CD4-positive, alpha-beta memory T cell (primary cell): ENCODE data around the gene NUCB2. TPM values are rescaled to one million over a fixed set of nuclear protein-coding genes. Genes with fewer than 3 reads are reported as not detected.

Source experiments
- CTCF ChIA-PET: fragments of 350-600 bp; sonication (Branson Sonifier 250); formaldehyde crosslinking; loops from one replicate; lab custom pipeline; 2021; ENCODE audit warnings: inconsistent platforms; ENCODE audit not compliant: partially characterized antibody; lab: Charles Lee
- POLR2A ChIA-PET: fragments of 350-600 bp; sonication (Branson Sonifier 250); formaldehyde crosslinking; loops from one replicate; lab custom pipeline; 2021; ENCODE audit not compliant: partially characterized antibody; lab: Charles Lee
- DNase-seq, 5 donors: peaks; one replicate each; pipeline versions ENCODE4 v3.0.0 to v3.0.0-alpha.2; 2020 to 2022; ENCODE audit warnings: mixed read lengths in 1 of 5
- H3K27ac ChIP-seq: one replicate; pipeline ENCODE4 v1.7.0; 2013; ENCODE audit warnings: low read depth, low read length
- H3K27me3 ChIP-seq: 2 replicates; pipeline ENCODE4 v1.7.0; 2013; ENCODE audit warnings: mild to moderate bottlenecking, low read length, moderate library complexity; ENCODE audit not compliant: insufficient read depth
- H3K36me3 ChIP-seq: 2 replicates; pipeline ENCODE4 v1.7.0; 2013; ENCODE audit warnings: mild to moderate bottlenecking, low read length, moderate library complexity; ENCODE audit not compliant: insufficient read depth
- H3K4me1 ChIP-seq: 2 replicates; pipeline ENCODE4 v1.7.0; 2013; ENCODE audit warnings: mild to moderate bottlenecking, low read length, moderate library complexity; ENCODE audit not compliant: insufficient read depth
- H3K4me3 ChIP-seq, 2 donors: one replicate each; pipeline ENCODE4 v1.7.0; 2013; ENCODE audit warnings: low read length in 2 of 2, mild to moderate bottlenecking in 1 of 2
- H3K9me3 ChIP-seq, 2 donors: one replicate each; pipeline ENCODE4 v1.7.0; 2013; ENCODE audit warnings: low read length in 2 of 2, control low read depth in 1 of 2; ENCODE audit not compliant: control insufficient read depth in 1 of 2
- H3K27ac Mint-ChIP-seq, 7 donors: one replicate each; pipeline ENCODE4 v1.8.0; 2020 to 2021; ENCODE audit warnings: mixed read lengths in 7 of 7, mild to moderate bottlenecking in 6 of 7, inconsistent platforms in 3 of 7, moderate library complexity in 3 of 7
- H3K27me3 Mint-ChIP-seq, 2 donors: one replicate each; pipeline ENCODE4 v1.8.0; 2020 to 2021; ENCODE audit warnings: mixed read lengths in 2 of 2
- H3K36me3 Mint-ChIP-seq, 2 donors: one replicate each; pipeline ENCODE4 v1.8.0; 2020 to 2021; ENCODE audit warnings: mixed read lengths in 2 of 2, inconsistent platforms in 1 of 2, mild to moderate bottlenecking in 1 of 2
- H3K4me1 Mint-ChIP-seq, 4 donors: one replicate each; pipeline ENCODE4 v1.8.0; 2020 to 2021; ENCODE audit warnings: mixed read lengths in 4 of 4, mild to moderate bottlenecking in 1 of 4
- H3K4me3 Mint-ChIP-seq, 8 donors: one replicate each; pipeline ENCODE4 v1.8.0; 2020 to 2021; ENCODE audit warnings: mixed read lengths in 8 of 8, mild to moderate bottlenecking in 7 of 8, moderate library complexity in 6 of 8, inconsistent platforms in 3 of 8
- H3K9me3 Mint-ChIP-seq, 8 donors: one replicate each; pipeline ENCODE4 v1.8.0; 2020 to 2021; ENCODE audit warnings: mixed read lengths in 8 of 8, mild to moderate bottlenecking in 5 of 8, inconsistent platforms in 3 of 8, moderate library complexity in 1 of 8
- intact Hi-C: fragments of 100-400 bp; cut with micrococcal nuclease; formaldehyde crosslinking; loops from one replicate; pipeline ENCODE4 v1.15.1; 2023
- polyA plus RNA-seq, 2 donors: library from polyadenylated mRNA; unstranded; fragments of 300-500 nt; fragmentation: Illumina TruSeq; gene quantifications; one replicate each; pipeline ENCODE4 v1.2.3, GENCODE V29; 2021
- total RNA-seq, 2 experiments: library from RNA; stranded (reverse); gene quantifications; one replicate each; pipeline ENCODE4 v1.2.3, GENCODE V29; 2021

NUCB2 gene
- total and polyA plus RNA-seq, 4 experiments from 2014 or later: 53.2 to 116 (median 86.2) TPM

DNA sequence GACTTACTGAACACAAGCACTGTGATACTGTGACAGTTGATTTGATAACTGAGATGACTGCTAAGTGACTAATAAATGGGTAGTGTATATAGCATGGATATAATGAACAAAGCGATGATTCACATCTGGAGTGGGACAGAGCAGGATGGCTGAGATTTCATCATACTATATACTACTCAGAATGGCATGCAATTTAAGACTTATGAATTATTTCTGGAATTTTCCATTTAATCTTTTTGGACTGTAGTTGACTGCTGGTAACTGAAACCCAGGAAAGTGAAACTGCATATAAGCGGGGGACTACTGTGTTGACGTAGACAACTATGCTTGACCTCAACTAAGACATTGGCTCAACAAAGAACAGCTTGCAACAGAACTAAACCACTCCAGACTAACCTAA lies 20.0 kb upstream of the NUCB2 start:
- Histone ChIP-seq H3K9me3 (no peaks in the 10 kb centered on the region), H3K36me3 (no peaks in the 10 kb centered on the region), H3K4me3 (no peak overlapping the region), H3K27me3 (no peaks in the 10 kb centered on the region), H3K4me1 (no peaks in the 10 kb centered on the region), H3K27ac (no peak overlapping the region)
- ChIA-PET CTCF (no interaction called here), POLR2A (no interaction called here)
- no peak overlapping the region for H3K27ac Mint-ChIP-seq
- peaks cover 5 to 10% (median 8%) of the 10 kb centered on the region in 4 donors for H3K4me1 Mint-ChIP-seq
- no peaks in the 10 kb centered on the region for H3K9me3 Mint-ChIP-seq
- H3K4me3 Mint-ChIP-seq: peak overlapping the region in 2 of 8 donors; percentile 9 to 14
- peaks cover 0 to 6% of the 10 kb centered on the region in 2 donors for H3K27me3 Mint-ChIP-seq
- intact Hi-C loops: no loop called here
- no peak for DNase-seq
- no peaks in the 10 kb centered on the region for H3K36me3 Mint-ChIP-seq

DNA sequence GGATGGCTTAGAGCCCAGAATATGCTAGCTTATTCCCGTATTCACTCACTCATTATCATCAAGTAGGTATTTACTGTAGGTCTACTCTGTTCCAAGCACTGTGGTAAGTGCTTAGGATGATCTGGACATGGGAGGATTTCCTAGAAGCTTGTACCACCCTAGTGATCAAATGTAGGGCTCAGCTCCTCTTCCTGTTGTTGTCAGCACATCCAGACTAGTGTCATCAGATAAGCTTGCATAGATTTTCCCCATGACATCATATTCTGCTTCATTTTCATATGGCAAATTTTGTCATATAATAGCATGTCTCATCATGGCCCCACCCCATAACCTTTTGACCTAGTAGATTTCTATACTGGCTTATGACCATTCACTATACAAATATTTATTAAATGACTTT lies 19.3 kb upstream of the NUCB2 start:
- H3K9me3 Mint-ChIP-seq: no peaks in the 10 kb centered on the region
- H3K4me1 Mint-ChIP-seq: peaks cover 5 to 10% (median 8%) of the 10 kb centered on the region in 4 donors
- POLR2A ChIA-PET: no interaction called here
- Histone ChIP-seq H3K4me1 (no peaks in the 10 kb centered on the region), H3K36me3 (no peaks in the 10 kb centered on the region), H3K27ac (no peak overlapping the region), H3K9me3 (no peaks in the 10 kb centered on the region), H3K27me3 (no peaks in the 10 kb centered on the region), H3K4me3 (no peak overlapping the region)
- H3K27me3 Mint-ChIP-seq: peaks cover 0 to 6% of the 10 kb centered on the region in 2 donors
- intact Hi-C loops: no loop called here
- DNase-seq: no peak
- CTCF ChIA-PET: no interaction called here
- no peak overlapping the region for H3K27ac Mint-ChIP-seq
- H3K36me3 Mint-ChIP-seq: no peaks in the 10 kb centered on the region
- H3K4me3 Mint-ChIP-seq: no peak overlapping the region

DNA sequence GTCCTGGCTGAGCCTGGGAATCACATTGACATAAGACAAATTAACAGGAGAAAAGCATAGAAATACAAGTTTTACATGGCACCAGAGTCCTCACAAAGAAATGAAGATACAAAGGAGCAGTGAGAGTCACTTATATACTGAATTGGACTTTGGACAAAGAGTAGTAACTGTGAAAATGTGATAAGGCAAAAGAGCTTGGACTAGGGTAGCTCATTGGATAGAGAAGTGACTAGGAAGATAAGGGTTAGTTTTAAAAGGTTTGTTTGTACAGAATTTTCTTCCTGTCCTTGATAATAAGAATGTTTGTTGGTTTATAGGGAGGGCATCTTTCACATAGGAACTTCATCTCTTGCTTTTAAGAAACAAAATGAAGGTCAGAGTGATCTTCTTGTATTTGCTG lies 17.9 kb upstream of the NUCB2 start:
- ChIA-PET CTCF (no interaction called here), POLR2A (no interaction called here)
- H3K27me3 Mint-ChIP-seq: peaks cover 0 to 1% of the 10 kb centered on the region in 2 donors
- H3K4me3 Mint-ChIP-seq: no peak overlapping the region
- no peak overlapping the region for H3K27ac Mint-ChIP-seq
- intact Hi-C loops: no loop called here
- no peak for DNase-seq
- no peaks in the 10 kb centered on the region for H3K9me3 Mint-ChIP-seq
- H3K27ac ChIP-seq: no peak overlapping the region
- H3K4me1 Mint-ChIP-seq: peaks cover 5 to 16% (median 8%) of the 10 kb centered on the region in 4 donors
- no peaks in the 10 kb centered on the region for H3K27me3 ChIP-seq
- H3K4me3 ChIP-seq: no peak overlapping the region
- H3K36me3 ChIP-seq: no peaks in the 10 kb centered on the region
- no peaks in the 10 kb centered on the region for H3K4me1 ChIP-seq
- no peaks in the 10 kb centered on the region for H3K9me3 ChIP-seq
- no peaks in the 10 kb centered on the region for H3K36me3 Mint-ChIP-seq

DNA sequence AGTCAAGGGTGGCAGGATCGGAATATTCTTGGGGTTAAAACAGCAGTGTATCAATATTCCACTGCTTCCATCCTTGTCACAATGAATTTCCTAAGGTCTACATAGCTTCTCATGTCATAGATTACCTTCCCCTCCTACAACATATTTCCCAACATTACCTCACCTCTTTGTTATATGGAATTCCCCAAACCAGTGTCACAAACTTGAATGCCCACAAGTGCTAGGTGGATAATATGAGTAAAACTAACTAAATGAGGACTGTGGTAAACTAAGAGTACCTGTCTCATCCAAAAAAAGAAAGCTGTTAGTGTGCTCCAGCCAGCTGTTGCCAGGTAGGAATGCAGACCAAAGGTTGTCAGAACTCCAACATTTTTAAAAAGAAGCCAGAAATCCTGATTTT lies 17.0 kb upstream of the NUCB2 start:
- H3K4me1 Mint-ChIP-seq: peaks cover 5 to 16% (median 8%) of the 10 kb centered on the region in 4 donors
- DNase-seq: no peak
- Histone ChIP-seq H3K36me3 (no peaks in the 10 kb centered on the region), H3K27ac (no peak overlapping the region), H3K4me1 (no peaks in the 10 kb centered on the region), H3K4me3 (no peak overlapping the region), H3K9me3 (no peaks in the 10 kb centered on the region), H3K27me3 (no peaks in the 10 kb centered on the region)
- ChIA-PET POLR2A (no interaction called here), CTCF (interaction anchor here (0.6 kb wide), 1 partner anchor 8 kb away, joined by 3 read pairs; no protein-coding TSS in a partner anchor)
- no peak overlapping the region for H3K27ac Mint-ChIP-seq
- no peaks in the 10 kb centered on the region for H3K36me3 Mint-ChIP-seq
- H3K9me3 Mint-ChIP-seq: no peaks in the 10 kb centered on the region
- H3K27me3 Mint-ChIP-seq: no peaks in the 10 kb centered on the region
- intact Hi-C loops: no loop called here
- no peak overlapping the region for H3K4me3 Mint-ChIP-seq

DNA sequence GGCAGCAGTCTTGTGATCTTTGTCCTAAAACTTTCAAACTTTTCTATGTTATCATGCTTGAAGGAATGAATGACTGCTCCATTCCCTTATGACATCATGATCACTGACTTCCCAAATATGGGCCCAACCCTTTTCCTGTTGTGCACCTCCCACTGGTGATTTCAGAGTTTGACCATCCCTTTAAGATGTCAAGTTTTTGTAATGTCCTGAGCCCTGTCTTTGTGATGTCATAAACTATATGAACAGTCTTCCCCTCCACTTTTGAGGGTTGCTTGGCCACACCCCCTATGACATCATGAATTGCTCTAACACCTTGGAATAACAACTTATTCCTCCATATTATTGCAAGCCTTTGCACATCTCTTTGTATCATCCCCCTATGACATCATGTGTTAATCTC lies 16.5 kb upstream of the NUCB2 start:
- Histone ChIP-seq H3K4me1 (no peaks in the 10 kb centered on the region), H3K9me3 (no peaks in the 10 kb centered on the region), H3K4me3 (no peak overlapping the region), H3K27ac (no peak overlapping the region), H3K36me3 (no peaks in the 10 kb centered on the region), H3K27me3 (no peaks in the 10 kb centered on the region)
- H3K27ac Mint-ChIP-seq: no peak overlapping the region
- ChIA-PET CTCF (interaction anchor here (0.6 kb wide), 1 partner anchor 8 kb away, joined by 3 read pairs; no protein-coding TSS in a partner anchor), POLR2A (no interaction called here)
- H3K27me3 Mint-ChIP-seq: no peaks in the 10 kb centered on the region
- intact Hi-C loops: no loop called here
- DNase-seq: no peak
- H3K4me3 Mint-ChIP-seq: no peak overlapping the region
- peaks cover 5 to 16% (median 8%) of the 10 kb centered on the region in 4 donors for H3K4me1 Mint-ChIP-seq
- no peaks in the 10 kb centered on the region for H3K9me3 Mint-ChIP-seq
- no peaks in the 10 kb centered on the region for H3K36me3 Mint-ChIP-seq

DNA sequence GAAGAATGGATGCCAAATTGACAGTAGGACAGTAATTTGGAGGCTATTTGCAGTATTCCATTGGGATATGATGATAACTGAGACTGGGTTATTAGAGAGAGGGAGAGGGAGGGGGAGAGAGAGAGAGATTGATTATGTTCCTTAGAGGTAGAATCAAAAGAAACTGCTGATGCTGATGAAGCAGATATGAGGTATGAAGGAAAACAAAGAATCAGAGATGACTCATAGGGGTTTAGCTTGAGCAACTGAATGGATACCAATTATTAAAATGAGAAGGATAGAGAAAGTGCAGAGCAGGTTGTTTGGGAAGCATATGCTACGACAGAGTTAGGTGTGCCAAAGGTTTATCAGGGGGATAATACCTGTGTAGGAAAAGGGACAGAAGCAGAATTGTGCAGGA lies 12.8 kb upstream of the NUCB2 start:
- CTCF ChIA-PET: no interaction called here
- H3K27me3 Mint-ChIP-seq: no peaks in the 10 kb centered on the region
- no peaks in the 10 kb centered on the region for H3K36me3 ChIP-seq
- no peak overlapping the region for H3K27ac Mint-ChIP-seq
- no peaks in the 10 kb centered on the region for H3K27me3 ChIP-seq
- H3K27ac ChIP-seq: no peak overlapping the region
- H3K4me3 ChIP-seq: no peak overlapping the region
- peaks cover 0 to 6% (median under 1%) of the 10 kb centered on the region in 4 donors for H3K4me1 Mint-ChIP-seq
- H3K9me3 ChIP-seq: no peaks in the 10 kb centered on the region
- H3K36me3 Mint-ChIP-seq: no peaks in the 10 kb centered on the region
- no peaks in the 10 kb centered on the region for H3K4me1 ChIP-seq
- no peak overlapping the region for H3K4me3 Mint-ChIP-seq
- POLR2A ChIA-PET: no interaction called here
- intact Hi-C loops: no loop called here
- no peaks in the 10 kb centered on the region for H3K9me3 Mint-ChIP-seq
- no peak for DNase-seq

- Histone ChIP-seq H3K9me3 (no peaks in the 10 kb centered on the region), H3K27ac (no peak overlapping the region), H3K27me3 (no peaks in the 10 kb centered on the region), H3K36me3 (no peaks in the 10 kb centered on the region), H3K4me3 (no peak overlapping the region), H3K4me1 (no peaks in the 10 kb centered on the region)
- H3K9me3 Mint-ChIP-seq: no peaks in the 10 kb centered on the region
- intact Hi-C loops: no loop called here
- no peak overlapping the region for H3K27ac Mint-ChIP-seq
- H3K4me3 Mint-ChIP-seq: no peak overlapping the region
- peaks cover 0 to 6% (median 1%) of the 10 kb centered on the region in 4 donors for H3K4me1 Mint-ChIP-seq
- ChIA-PET POLR2A (interaction anchor here (1.1 kb wide), 1 partner anchor 9 kb away, joined by 4 read pairs; the partner anchor contains the start of gene NUCB2), CTCF (interaction anchor here (0.7 kb wide), 1 partner anchor 35 kb away, joined by 3 read pairs; no protein-coding TSS in a partner anchor)
- H3K27me3 Mint-ChIP-seq: no peaks in the 10 kb centered on the region
- DNase-seq: no peak
- H3K36me3 Mint-ChIP-seq: no peaks in the 10 kb centered on the region
Observed at GRCh38 chr11:17266781-17267180, 9.8 kb upstream of the NUCB2 start.
